Tibial nerve (tissue), 4 donors: ENCODE results near the gene PRPS2.

Experiments
- CTCF ChIP-seq, 5 experiments: fragments of 200-600 bp in 3 of 5; fragments of 450-650 bp in 2 of 5; sonication (generic) in 3 of 5; IDR thresholded peaks; one replicate each; pipeline ENCODE4 v1.5.1; 2016 to 2019; ENCODE audit warnings: antibody characterized with exemption in 5 of 5, mild to moderate bottlenecking in 3 of 5, moderate library complexity in 2 of 5
- EP300 ChIP-seq, 2 donors: sonication (generic); formaldehyde crosslinking; IDR thresholded peaks; one replicate each; pipeline ENCODE4 v1.6.1; 2017; ENCODE audit warnings: antibody characterized with exemption in 2 of 2, mild to moderate bottlenecking in 1 of 2
- POLR2A ChIP-seq, 2 donors: fragments of 450-650 bp; IDR thresholded peaks; one replicate each; pipeline ENCODE4 v1.6.1; 2017; ENCODE audit warnings: antibody characterized with exemption in 2 of 2, mild to moderate bottlenecking in 2 of 2, moderate library complexity in 2 of 2

DNA sequence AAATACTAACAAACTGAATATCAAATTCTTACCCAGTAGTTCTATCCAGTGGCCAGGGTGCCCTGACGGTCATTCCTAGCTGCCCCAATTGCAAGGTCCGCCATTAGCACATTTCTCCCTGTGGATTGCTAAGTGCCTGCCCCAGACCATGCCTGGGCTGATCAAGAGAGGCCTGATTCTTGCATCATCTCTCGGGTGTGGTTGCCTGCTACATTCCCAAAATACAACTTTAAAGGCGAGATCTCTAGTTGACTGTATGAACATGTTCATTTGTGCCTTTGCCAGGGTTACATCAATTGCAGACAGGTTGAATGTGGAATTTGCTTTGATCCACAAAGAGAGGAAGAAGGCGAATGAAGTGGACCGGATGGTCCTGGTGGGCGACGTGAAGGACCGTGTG is 28.0 kb downstream of the PRPS2 start:
- TF ChIP-seq CTCF (IDR thresholded peaks at IDR 0.05): no peak
- TF ChIP-seq EP300 (IDR thresholded peaks at IDR 0.05): no peak
- TF ChIP-seq POLR2A (IDR thresholded peaks at IDR 0.05): no peak
